Measurements from ENCODE around the gene NHSL2.
"Not testable (repeated sequence)": the region's sequence is repeated elsewhere in the genome, so short reads cannot be mapped to it uniquely, and the experiment has no call there.

NHSL2 gene

GRCh38 chrX:71927040-71927439 is 16.4 kb downstream of the NHSL2 start:
- DNase-seq = no peak

DNA sequence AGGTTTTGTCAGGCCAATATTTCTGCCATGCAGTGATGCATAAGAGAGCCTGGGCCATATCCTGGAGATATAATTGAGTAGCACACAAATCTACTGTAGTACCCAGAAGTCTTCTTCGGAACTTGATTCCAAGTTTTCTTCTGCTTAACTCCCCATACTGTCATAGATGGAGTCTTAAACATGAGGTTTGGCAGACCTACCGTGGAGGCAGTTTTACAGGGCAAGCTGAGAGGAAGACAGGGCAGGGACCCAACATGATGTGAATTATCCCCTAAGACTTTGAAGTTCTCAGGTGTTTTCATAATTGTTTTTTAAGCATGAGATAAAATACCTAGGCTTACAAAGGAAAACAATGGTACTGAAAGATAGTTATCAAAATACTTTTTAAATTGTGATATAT is 18.2 kb downstream of the NHSL2 start:
- no peak for DNase-seq

- DNase-seq = no peak
Measured at GRCh38 chrX:71930298-71930697, 19.7 kb downstream of the NHSL2 start.

DNA sequence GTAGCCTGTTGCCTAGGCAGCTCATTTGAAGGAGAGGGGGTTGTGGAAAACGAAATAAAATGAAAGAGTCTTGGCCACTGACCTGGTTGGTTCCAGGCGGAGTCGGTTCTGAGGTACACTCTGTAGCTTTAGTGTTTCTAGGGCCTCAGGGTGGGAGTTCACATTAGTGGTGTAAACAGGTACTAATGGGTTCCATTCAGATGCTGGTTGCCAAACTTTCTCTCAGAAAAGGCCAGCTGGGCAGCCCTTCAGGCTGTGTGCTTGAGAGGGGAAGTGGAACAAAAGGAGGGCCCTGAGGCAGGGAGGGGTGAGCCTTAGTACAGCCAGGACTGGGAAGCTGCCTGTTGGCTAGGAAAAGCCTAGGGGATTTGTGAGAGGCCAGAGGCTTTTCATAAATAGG is 24.8 kb downstream of the NHSL2 start:
- DNase-seq = peak; percentile 6 to 59

DNA sequence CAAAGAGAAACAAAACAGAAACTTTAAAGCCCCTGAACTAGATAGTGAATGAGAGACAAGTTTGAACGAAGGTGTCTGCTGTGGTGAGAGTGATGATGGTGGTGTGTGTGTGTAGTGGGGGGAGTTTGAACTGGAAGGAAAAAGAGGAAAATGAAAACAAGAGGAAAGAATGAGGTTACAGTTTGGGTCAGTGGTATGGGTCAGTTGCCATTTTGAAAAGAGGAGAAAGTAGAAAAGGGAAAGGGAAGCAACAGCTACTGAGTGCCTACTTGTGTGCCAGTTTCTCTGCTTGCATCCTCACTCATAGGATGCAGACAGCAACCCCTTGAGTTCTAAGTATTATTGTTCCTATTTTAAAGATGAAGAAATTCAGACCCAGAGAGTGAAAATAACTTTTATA is 26.0 kb downstream of the NHSL2 start:
- DNase-seq = no peak

DNA sequence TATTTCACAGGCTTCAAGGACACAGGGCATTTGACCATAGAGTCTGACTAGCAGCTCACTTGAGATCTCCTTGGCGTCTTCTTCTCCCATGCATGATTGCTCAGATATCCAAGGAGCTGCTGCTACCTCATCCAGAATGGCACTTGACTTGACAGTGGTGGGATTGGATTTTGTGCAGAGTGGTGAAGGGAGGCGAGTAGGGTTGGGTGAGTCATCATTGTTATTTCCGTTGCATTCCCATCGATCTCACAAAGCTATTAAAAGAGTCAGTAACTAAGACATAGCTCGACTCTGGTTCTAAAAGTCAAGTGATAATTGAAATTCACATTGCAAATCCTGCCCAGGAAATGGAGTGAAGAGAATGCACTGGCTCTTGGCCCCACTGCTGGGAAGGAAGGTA is 27.7 kb downstream of the NHSL2 start:
- no peak for DNase-seq

GRCh38 chrX:71941145-71941544 is 30.5 kb downstream of the NHSL2 start:
- DNase-seq = no peak

DNA sequence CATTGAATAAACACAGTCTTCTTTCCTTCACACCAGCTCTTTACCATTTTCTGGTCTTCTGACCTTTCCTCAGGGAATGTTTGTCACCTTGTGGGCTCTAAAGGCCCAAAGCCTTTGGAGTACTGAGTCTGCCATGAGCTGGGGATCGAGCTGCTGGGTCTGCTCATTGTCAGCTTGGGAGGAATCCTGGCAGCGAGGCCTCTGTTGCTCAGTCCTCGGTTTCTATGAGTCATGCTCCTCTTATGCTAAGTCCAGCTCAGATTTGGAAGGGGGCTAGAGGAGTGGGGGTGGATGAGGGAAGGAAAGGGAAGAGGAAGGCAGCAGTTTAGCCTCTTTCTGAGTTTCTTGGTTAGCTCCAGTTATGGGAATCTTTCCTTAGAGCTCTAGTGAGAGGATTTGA is 31.1 kb downstream of the NHSL2 start:
- DNase-seq = no peak

GRCh38 chrX:71944369-71944768 is 33.7 kb downstream of the NHSL2 start:
- DNase-seq = no peak

DNA sequence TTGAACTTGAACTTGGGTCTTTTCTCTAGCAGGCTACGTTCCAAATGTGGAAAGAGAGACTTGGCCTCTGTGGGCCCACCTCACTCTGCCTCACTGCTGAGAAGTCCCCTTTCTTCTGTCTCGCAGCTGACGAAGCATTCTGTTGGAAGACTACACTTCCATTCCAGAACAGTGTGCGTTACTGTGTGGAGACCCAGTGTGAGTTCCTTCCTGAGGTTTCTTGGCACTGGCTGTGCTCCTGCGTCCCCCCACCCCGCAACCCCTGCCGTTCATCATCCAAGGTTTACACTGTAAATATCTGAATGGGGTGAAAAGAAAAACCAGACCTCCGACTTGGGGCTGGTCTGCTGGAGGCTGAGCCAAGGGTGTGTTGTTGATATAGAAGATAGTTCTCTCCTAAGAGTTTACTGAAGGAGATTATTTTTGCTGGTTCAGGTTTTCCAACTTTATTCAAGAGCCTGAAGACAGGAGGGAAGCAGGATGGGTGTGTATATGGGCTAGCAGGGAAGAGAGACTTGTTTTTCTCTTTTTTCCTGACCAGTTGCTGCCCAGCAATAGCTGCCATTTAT is 34.7 kb downstream of the NHSL2 start:
- no peak for DNase-seq

GRCh38 chrX:71949363-71949762 is 38.7 kb downstream of the NHSL2 start:
- DNase-seq = no peak

DNA sequence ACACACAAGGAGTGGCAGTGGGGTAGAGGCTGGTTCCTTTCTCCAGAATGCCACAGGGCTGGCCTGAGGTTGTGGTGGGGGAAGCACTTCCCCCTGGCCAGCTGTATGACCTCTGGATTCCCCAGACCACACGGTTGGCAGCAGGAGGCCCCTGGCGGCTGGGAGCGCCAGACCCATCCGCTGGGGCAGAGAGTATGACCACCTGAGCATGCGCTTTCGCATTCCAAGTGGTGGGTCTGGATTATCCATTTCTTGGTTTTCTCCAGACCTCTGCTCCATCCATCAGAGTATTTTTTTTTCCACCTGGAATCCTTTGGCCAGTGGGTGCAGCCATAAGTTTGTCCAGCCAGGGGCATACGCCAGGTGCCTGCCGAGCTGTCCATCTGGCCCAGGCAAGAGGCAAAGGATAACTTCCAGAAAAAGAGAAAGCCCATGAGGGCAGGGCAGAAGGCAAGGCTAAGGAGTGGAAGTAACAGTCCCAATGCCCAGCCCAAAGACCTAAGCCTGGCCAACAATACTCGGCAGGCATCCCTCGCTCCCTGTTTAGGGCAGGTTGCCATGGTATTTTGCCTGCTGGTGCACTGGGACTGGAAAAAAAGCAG is 39.3 kb downstream of the NHSL2 start:
- no peak for DNase-seq

GRCh38 chrX:71953391-71953790 is 42.7 kb downstream of the NHSL2 start:
- DNase-seq = no peak

GRCh38 chrX:71953946-71954345 is 43.3 kb downstream of the NHSL2 start:
- no peak for DNase-seq

DNA sequence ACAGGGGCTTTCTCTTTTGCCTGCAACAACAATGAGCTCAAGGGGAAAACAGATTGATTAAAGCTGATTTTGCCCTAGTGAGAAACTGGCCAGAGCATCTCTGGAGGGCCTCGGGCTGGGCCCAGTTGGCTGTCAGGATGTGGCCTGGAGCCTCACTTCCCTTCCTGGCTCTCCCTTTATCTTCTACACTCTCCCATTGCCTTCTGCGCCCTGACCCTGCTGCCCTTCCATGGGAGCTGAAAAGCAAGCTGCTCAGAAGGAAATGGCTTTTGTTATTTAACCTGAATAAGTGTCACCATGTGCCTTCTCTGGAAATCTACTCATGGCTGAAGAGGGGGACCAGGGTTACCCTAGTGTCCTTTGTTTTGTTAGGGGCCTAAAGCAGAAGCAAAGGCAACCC is 43.8 kb downstream of the NHSL2 start:
- DNase-seq = no peak

DNA sequence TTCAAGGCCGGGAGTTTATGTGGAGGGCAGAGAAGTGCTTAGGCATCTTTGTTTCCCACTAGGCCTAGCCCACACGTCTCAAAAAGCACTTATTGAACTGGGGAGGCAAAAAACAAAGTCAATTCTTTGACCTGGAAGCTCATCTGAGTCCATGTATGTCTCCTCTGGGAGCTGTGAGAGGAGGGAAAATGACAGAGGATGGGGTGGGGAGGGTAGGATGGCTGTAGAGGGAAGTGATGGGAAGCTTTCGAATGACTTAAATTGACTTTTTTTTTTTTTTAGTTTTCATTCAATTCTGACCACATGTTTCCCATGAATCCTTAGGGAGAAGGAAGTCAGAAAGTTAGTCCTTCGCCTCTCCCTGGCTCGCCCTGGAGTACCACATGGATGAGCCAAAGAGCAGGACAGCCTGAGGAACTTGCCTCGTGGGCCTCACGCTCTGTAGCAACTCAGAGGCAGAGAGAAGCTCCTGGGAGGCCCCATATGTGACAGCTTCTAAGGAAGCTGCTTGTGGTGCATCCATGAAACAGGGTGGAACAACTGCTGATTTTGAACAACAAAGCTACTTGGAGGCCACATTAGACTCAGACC is 45.0 kb downstream of the NHSL2 start:
- DNase-seq = no peak

DNA sequence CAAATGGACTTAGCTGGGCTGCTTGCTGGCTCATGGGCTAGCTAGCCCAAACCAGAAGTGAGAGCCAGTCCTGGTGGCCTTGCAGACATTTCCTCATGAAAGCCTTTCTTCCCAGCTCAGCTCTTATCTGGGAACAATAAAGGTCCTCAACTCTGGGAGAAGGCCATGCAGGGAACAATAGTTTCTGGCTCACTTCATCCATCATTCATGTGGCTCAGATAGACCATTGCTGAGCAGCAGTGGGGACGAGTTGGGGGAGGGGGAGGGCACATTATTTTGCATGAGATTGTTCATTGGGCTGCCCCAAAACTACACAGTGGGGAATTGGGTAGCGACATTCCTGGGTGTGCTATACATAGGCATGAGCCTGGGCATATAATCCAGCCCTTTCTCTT is 47.6 kb downstream of the NHSL2 start:
- no peak for DNase-seq

DNA sequence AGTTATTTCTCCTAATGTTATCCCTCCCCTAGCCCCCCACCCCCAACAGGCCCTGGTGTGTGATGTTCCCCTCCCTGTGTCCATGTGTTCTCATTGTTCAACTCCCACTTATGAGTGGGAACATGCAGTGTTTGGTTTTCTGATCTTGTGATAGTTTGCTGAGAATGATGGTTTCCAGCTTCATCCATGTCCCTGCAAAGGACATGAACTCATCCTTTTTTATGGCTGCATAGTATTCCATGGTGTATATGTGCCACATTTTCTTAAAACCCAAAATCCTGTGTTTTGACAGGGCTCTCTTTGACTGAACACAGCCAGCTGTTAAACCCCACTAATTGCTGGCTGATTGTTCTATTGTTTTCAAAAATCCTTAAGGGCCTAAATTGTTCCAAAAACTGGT is 53.5 kb downstream of the NHSL2 start:
- not testable (repeated sequence) for DNase-seq

- DNase-seq = no peak
Measured at GRCh38 chrX:71974916-71975315, 64.3 kb downstream of the NHSL2 start.

DNA sequence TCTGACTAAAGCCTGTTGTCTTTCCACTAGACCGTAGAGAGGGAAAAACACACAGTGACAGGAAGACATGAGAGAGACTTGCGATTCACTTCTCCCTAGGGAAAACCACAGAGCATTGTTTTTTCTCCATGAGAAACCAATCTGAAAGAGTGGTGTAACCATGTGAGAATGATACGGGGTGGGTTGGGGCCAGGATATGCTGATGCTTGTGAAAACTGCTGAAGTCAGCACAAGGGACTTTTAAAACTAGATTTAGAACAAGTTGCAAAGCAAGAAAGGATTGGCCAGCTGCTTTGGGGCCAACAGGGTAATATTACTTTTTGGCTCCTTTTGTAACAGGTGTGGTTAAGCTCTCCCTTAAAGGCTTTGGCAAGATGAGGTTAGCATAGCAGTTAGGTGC is 66.1 kb downstream of the NHSL2 start:
- DNase-seq = peak in 1 of 2 experiments; percentile 0

- DNase-seq = no peak
Measured at GRCh38 chrX:71978164-71978563, 67.5 kb downstream of the NHSL2 start.

DNA sequence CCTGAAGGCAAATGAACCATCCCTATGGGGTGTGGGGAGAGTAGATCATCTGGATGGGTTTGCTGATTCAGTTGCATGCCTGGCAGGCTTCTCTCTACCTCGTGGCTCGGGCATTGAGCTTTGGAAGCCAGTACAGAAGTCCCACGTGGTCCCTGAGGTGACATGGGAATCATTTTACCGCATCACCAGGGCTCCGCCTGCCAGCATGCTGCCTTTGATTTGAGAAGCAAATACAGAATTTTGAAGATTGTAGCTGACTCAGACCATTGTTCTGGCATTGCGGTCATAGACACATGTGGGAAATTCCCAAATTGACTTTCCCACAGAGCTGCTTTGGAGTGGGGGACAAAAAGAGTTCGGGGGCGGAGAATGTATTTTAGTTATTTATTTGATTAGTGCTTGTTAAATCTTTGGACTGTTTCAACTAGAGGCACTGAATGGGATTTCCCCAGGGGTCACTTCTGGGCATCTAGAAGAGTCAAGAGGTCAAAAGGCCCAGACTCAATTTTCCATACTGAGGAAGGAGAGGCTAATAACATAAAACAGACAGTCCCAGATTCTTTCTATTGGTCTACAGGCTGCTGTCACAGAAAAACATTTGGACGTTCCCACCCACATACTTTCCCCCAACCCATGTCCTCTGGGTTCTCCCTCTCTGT is 79.3 kb downstream of the NHSL2 start:
- DNase-seq = no peak

GRCh38 chrX:71990518-71990917 is 79.9 kb downstream of the NHSL2 start:
- DNase-seq = no peak

DNA sequence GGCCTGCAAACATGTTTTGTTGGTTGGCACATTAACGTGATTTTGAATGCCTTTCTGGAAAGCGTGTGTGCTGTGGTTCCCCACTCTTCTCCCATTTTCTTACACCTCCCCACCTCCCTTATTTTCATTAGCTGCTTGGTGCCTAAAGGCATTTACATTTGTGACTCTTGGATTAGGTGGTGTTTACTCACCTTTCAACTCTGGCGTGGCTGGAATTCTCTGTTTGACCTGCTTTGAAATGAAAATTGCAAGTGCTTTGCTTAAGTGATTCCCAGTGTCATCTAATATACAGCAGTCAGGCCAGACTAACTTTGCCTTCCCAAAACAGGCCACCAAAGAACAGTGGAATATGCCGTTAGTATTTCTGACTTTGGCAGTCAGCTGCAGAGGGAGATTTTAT is 80.5 kb downstream of the NHSL2 start:
- no peak for DNase-seq

Data from NCI-H524 (cell line).